Keratinocyte (primary cell): ENCODE data around the gene PLCL1. TPM values are rescaled to one million over a fixed set of nuclear protein-coding genes. Genes with fewer than 3 reads are reported as not detected.

Experiments used
- DNase-seq: peaks from one replicate; pipeline ENCODE4 v3.0.0-alpha.2; 2011; ENCODE audit warnings: low read depth, missing footprints, low spot score
- FAIRE-seq: peaks from 2 replicates; lab custom pipeline; 2011; peaks lifted over from hg19 to GRCh38; lab: Jason Lieb, UNC
- H2AFZ ChIP-seq: 2 replicates; pipeline ENCODE4 v1.6.0; 2012; ENCODE audit warnings: low read length, control low read depth, inconsistent platforms; ENCODE audit not compliant: control insufficient read depth
- H3K27ac ChIP-seq: 2 replicates; pipeline ENCODE4 v1.5.1; 2011; ENCODE audit warnings: low read length; ENCODE audit not compliant: control insufficient read depth, insufficient read depth
- H3K27me3 ChIP-seq: 3 replicates; pipeline ENCODE4 v1.6.0; 2011; ENCODE audit warnings: low read length; ENCODE audit not compliant: control insufficient read depth, insufficient read depth; ENCODE audit errors: extremely low read depth
- H3K36me3 ChIP-seq, 2 experiments: 2 replicates in 1 of 2; 3 replicates in 1 of 2; pipeline ENCODE4 v1.5.1; 2011; ENCODE audit warnings: low read length in 2 of 2, mild to moderate bottlenecking in 1 of 2; ENCODE audit not compliant: control insufficient read depth in 2 of 2, insufficient read depth in 2 of 2; ENCODE audit errors: extremely low read depth in 1 of 2
- H3K4me1 ChIP-seq: 3 replicates; pipeline ENCODE4 v1.5.1; 2011; ENCODE audit warnings: low read length; ENCODE audit not compliant: control insufficient read depth, insufficient read depth; ENCODE audit errors: extremely low read depth
- H3K4me2 ChIP-seq: 3 replicates; pipeline ENCODE4 v1.6.0; 2011; ENCODE audit warnings: low read depth, low read length; ENCODE audit not compliant: control insufficient read depth, insufficient read depth; ENCODE audit errors: extremely low read depth
- H3K4me3 ChIP-seq, 3 experiments: fragments of 200-600 bp in 1 of 3; sonication (generic) in 1 of 3; 2 replicates in 2 of 3; 3 replicates in 1 of 3; pipeline ENCODE4 v1.5.1; 2011 to 2016; ENCODE audit warnings: low read length in 3 of 3, mild to moderate bottlenecking in 3 of 3, control low read depth in 2 of 3, inconsistent platforms in 1 of 3, low read depth in 1 of 3, mixed read lengths in 1 of 3, mixed run types in 1 of 3, moderate library complexity in 1 of 3; ENCODE audit not compliant: control insufficient read depth in 2 of 3, insufficient read depth in 2 of 3; ENCODE audit errors: extremely low read depth in 1 of 3
- H3K79me2 ChIP-seq: 2 replicates; pipeline ENCODE4 v1.6.0; 2012; ENCODE audit warnings: low read length; ENCODE audit not compliant: control insufficient read depth, insufficient read depth
- H3K9ac ChIP-seq: 3 replicates; pipeline ENCODE4 v1.6.0; 2011; ENCODE audit warnings: low read length; ENCODE audit not compliant: control insufficient read depth, insufficient read depth; ENCODE audit errors: extremely low read depth
- H3K9me1 ChIP-seq: 3 replicates; pipeline ENCODE4 v1.6.0; 2011; ENCODE audit warnings: low read length; ENCODE audit not compliant: control insufficient read depth, insufficient read depth; ENCODE audit errors: extremely low read depth
- H3K9me3 ChIP-seq: 2 replicates; pipeline ENCODE4 v1.5.1; 2012; ENCODE audit warnings: low read depth, low read length; ENCODE audit not compliant: control insufficient read depth
- H4K20me1 ChIP-seq: 3 replicates; pipeline ENCODE4 v1.6.0; 2011; ENCODE audit warnings: low read length; ENCODE audit not compliant: control insufficient read depth, insufficient read depth; ENCODE audit errors: extremely low read depth
- CTCF ChIP-seq, 3 experiments: IDR thresholded peaks in 1 of 3; conservative IDR thresholded peaks in 1 of 3; optimal IDR thresholded peaks in 1 of 3; 2 replicates in 2 of 3; 3 replicates in 1 of 3; pipeline versions ENCODE3 to v1.5.1; 2011; ENCODE audit warnings: low read length in 3 of 3, mild to moderate bottlenecking in 3 of 3, moderate library complexity in 2 of 3, control low read depth in 1 of 3, inconsistent platforms in 1 of 3; ENCODE audit not compliant: insufficient read depth in 2 of 3; ENCODE audit errors: extremely low read depth in 1 of 3
- EZH2 ChIP-seq: IDR thresholded peaks from one replicate; pipeline ENCODE4 v1.6.1; 2012; ENCODE audit warnings: inconsistent platforms, mild to moderate bottlenecking, low read length, moderate library complexity
- dilution Hi-C: fragments of 300-500 bp; cut with MboI; formaldehyde crosslinking; loops from one replicate; pipeline ENCODE4 v1.7.0; 2020; ENCODE audit warnings: low sequenced_read_pairs; ENCODE audit not compliant: extremely low pct_ligation_motif_present
- polyA plus RNA-seq, 5 experiments: library from polyadenylated mRNA; depleted of rRNA in 3 of 5; stranded (reverse) in 3 of 5; stranded (forward) in 1 of 5; unstranded in 1 of 5; fragments of >200 nt; gene quantifications; 1 replicate in 1 of 5; 2 replicates in 3 of 5; 3 replicates in 1 of 5; pipeline versions ENCODE4 v1.2.1 to v1.2.3, GENCODE V29; 2011 to 2012; ENCODE audit warnings: missing spikeins in 2 of 5, low read depth in 1 of 5, low replicate concordance in 1 of 5

Gene PLCL1
- polyA plus RNA-seq, 1 donor (not counting 4 experiments of a cell fraction or from before 2014, with no cell fraction given), result 0.01 TPM

GRCh38 chr2:198059800-198060199 lies 255.4 kb downstream of the PLCL1 start:
- Histone ChIP-seq H4K20me1 (no peaks in the 10 kb centered on the region), H3K4me2 (no peak overlapping the region), H3K9ac (no peak overlapping the region), H3K79me2 (no peaks in the 10 kb centered on the region), H3K4me3 (no peak overlapping the region), H3K4me1 (no peaks in the 10 kb centered on the region), H3K27ac (no peak overlapping the region), H3K9me3 (no peaks in the 10 kb centered on the region), H3K36me3 (no peaks in the 10 kb centered on the region), H3K27me3 (no peaks in the 10 kb centered on the region), H3K9me1 (no peaks in the 10 kb centered on the region), H2AFZ (no peak overlapping the region)
- DNase-seq (no peak), FAIRE-seq (no peak)
- dilution Hi-C loops, result no loop called here
- no peak for TF ChIP-seq CTCF (optimal IDR thresholded peaks at IDR 0.05 in 1 of 3, IDR thresholded peaks at IDR 0.05 in 1 of 3, conservative IDR thresholded peaks at IDR 0.05 in 1 of 3; ENCODE audit: extremely low read depth in 1 of 3, insufficient read depth in 2 of 3, low read length in 3 of 3)

- no peaks in the 10 kb centered on the region for H3K9me1 ChIP-seq
- H3K4me2 ChIP-seq, result no peak overlapping the region
- H3K27me3 ChIP-seq, result no peaks in the 10 kb centered on the region
- no peak overlapping the region for H3K9ac ChIP-seq
- no peak overlapping the region for H3K4me3 ChIP-seq
- dilution Hi-C loops, result no loop called here
- no peak overlapping the region for H2AFZ ChIP-seq
- TF ChIP-seq CTCF (optimal IDR thresholded peaks at IDR 0.05 in 1 of 3, IDR thresholded peaks at IDR 0.05 in 1 of 3, conservative IDR thresholded peaks at IDR 0.05 in 1 of 3; ENCODE audit: extremely low read depth in 1 of 3, insufficient read depth in 2 of 3, low read length in 3 of 3), result no peak
- TF ChIP-seq EZH2, result no peak
- FAIRE-seq (no peak), DNase-seq (no peak)
- H3K36me3 ChIP-seq, result no peaks in the 10 kb centered on the region
- H3K79me2 ChIP-seq, result no peaks in the 10 kb centered on the region
- H3K9me3 ChIP-seq, result no peaks in the 10 kb centered on the region
- H4K20me1 ChIP-seq, result no peaks in the 10 kb centered on the region
- H3K27ac ChIP-seq, result no peak overlapping the region
- no peaks in the 10 kb centered on the region for H3K4me1 ChIP-seq
Measured at GRCh38 chr2:198060277-198060676, 255.9 kb downstream of the PLCL1 start.
